IMR-90 (cell line): ENCODE data around the gene RASGRF1. TPM values are rescaled to one million over a fixed set of nuclear protein-coding genes. Genes with fewer than 3 reads are reported as not detected.
A peak's percentile ranks its signal among the peaks of the same experiment; 100 is the strongest.

Experiments used
- ATAC-seq: fragments of 200-7000 bp; cut with Tn5 transposase; 2 replicates; pipeline ENCODE4 v1.9.1; 2020; ENCODE audit warnings: low read depth, mild to moderate bottlenecking, moderate library complexity
- BruUV-seq: library from RNA; stranded (reverse); fragments of 400-500 nt; replicated peaks from 2 replicates; lab custom pipeline; 2021; lab: Mats Ljungman, UMichigan
- CTCF ChIA-PET: fragments of 300-600 bp; formaldehyde crosslinking; extraction: SDS; loops from one replicate; lab custom pipeline; 2021; ENCODE audit warnings: antibody characterized with exemption; lab: Yijun Ruan, JAX
- POLR2A ChIA-PET: fragments of 300-600 bp; sonication (Branson Sonifier 250); formaldehyde crosslinking; loops from one replicate; lab custom pipeline; 2022; ENCODE audit warnings: antibody characterized with exemption; ENCODE audit not compliant: unreplicated experiment; lab: Charles Lee
- DNase-seq: peaks from one replicate; pipeline ENCODE4 v3.0.0; 2013
- H2AFZ ChIP-seq: replicated peaks from 2 replicates; pipeline ENCODE3; 2013; ENCODE audit warnings: low read length, mild to moderate bottlenecking; ENCODE audit not compliant: poor library complexity
- H2AK5ac ChIP-seq: 2 replicates; pipeline ENCODE4 v1.6.1; 2013; ENCODE audit warnings: low read depth, low read length, inconsistent platforms
- H2AK9ac ChIP-seq: replicated peaks from 2 replicates; pipeline ENCODE3; 2013; ENCODE audit warnings: mild to moderate bottlenecking, low read depth, low read length, moderate library complexity; ENCODE audit not compliant: poor library complexity
- H2BK120ac ChIP-seq: 2 replicates; pipeline ENCODE4 v1.6.1; 2013; ENCODE audit warnings: low read depth, low read length, inconsistent platforms
- H2BK15ac ChIP-seq: 3 replicates; pipeline ENCODE4 v1.6.1; 2013; ENCODE audit warnings: low read depth, low read length, inconsistent platforms
- H2BK20ac ChIP-seq: 2 replicates; pipeline ENCODE4 v1.6.1; 2013; ENCODE audit warnings: low read depth, mild to moderate bottlenecking, inconsistent platforms, low read length, moderate library complexity
- H2BK5ac ChIP-seq: 2 replicates; pipeline ENCODE4 v1.6.1; 2013; ENCODE audit warnings: mild to moderate bottlenecking, low read depth, low read length, inconsistent platforms; ENCODE audit not compliant: poor library complexity, severe bottlenecking
- H3K14ac ChIP-seq: replicated peaks from 2 replicates; pipeline ENCODE4 v1.6.1; 2013; ENCODE audit warnings: low read depth, low read length, inconsistent platforms
- H3K18ac ChIP-seq: 2 replicates; pipeline ENCODE4 v1.6.1; 2013; ENCODE audit warnings: low read depth, low read length, control low read depth
- H3K23ac ChIP-seq: 2 replicates; pipeline ENCODE4 v1.6.1; 2013; ENCODE audit warnings: low read depth, low read length, inconsistent platforms
- H3K27ac ChIP-seq: 2 replicates; pipeline ENCODE4 v1.5.1; 2013; ENCODE audit warnings: mild to moderate bottlenecking, control low read depth, low read length; ENCODE audit not compliant: insufficient read depth
- H3K27me3 ChIP-seq: 2 replicates; pipeline ENCODE4 v1.6.1; 2013; ENCODE audit warnings: low read length; ENCODE audit not compliant: control insufficient read depth, insufficient read depth
- H3K36me3 ChIP-seq: 2 replicates; pipeline ENCODE4 v1.6.1; 2013; ENCODE audit warnings: low read length, mixed read lengths; ENCODE audit not compliant: control insufficient read depth, insufficient read depth
- H3K4ac ChIP-seq: 2 replicates; pipeline ENCODE4 v1.6.1; 2013; ENCODE audit warnings: low read depth, low read length, inconsistent platforms
- H3K4me1 ChIP-seq: 2 replicates; pipeline ENCODE4 v1.6.1; 2013; ENCODE audit warnings: low read length, mixed read lengths; ENCODE audit not compliant: control insufficient read depth, insufficient read depth
- H3K4me2 ChIP-seq: 2 replicates; pipeline ENCODE4 v1.6.1; 2013; ENCODE audit warnings: low read depth, mild to moderate bottlenecking, control low read depth, low read length, moderate library complexity
- H3K4me3 ChIP-seq: 2 replicates; pipeline ENCODE4 v1.5.1; 2013; ENCODE audit warnings: low read depth, mild to moderate bottlenecking, control low read depth, low read length, moderate library complexity; ENCODE audit not compliant: insufficient read depth
- H3K56ac ChIP-seq: 2 replicates; pipeline ENCODE4 v1.6.1; 2013; ENCODE audit warnings: low read length, inconsistent platforms; ENCODE audit not compliant: insufficient read depth; ENCODE audit errors: extremely low read depth
- H3K79me1 ChIP-seq, 2 experiments: 2 replicates each; pipeline ENCODE4 v1.6.1; 2013; ENCODE audit warnings: low read length in 2 of 2, inconsistent platforms in 1 of 2, low read depth in 1 of 2
- H3K9ac ChIP-seq: 2 replicates; pipeline ENCODE4 v1.6.1; 2013; ENCODE audit warnings: low read depth, low read length, control low read depth
- H3K9me1 ChIP-seq: 2 replicates; pipeline ENCODE4 v1.6.1; 2013; ENCODE audit warnings: low read length, inconsistent platforms; ENCODE audit not compliant: insufficient read depth
- H3K9me3 ChIP-seq: 2 replicates; pipeline ENCODE4 v1.6.1; 2013; ENCODE audit warnings: low read length; ENCODE audit not compliant: control insufficient read depth, insufficient read depth
- H4K20me1 ChIP-seq: 2 replicates; pipeline ENCODE4 v1.6.1; 2013; ENCODE audit warnings: low read length, inconsistent platforms; ENCODE audit not compliant: insufficient read depth
- H4K5ac ChIP-seq: 2 replicates; pipeline ENCODE4 v1.6.1; 2013; ENCODE audit warnings: mild to moderate bottlenecking, low read depth, low read length, control low read depth
- H4K8ac ChIP-seq, 2 experiments: 2 replicates each; pipeline ENCODE4 v1.6.1; 2013; ENCODE audit warnings: low read depth in 2 of 2, low read length in 2 of 2, control low read depth in 1 of 2, inconsistent platforms in 1 of 2
- H4K91ac ChIP-seq: 2 replicates; pipeline ENCODE4 v1.6.1; 2013; ENCODE audit warnings: low read depth, low read length, inconsistent platforms; ENCODE audit not compliant: insufficient read depth
- BHLHE40 ChIP-seq: fragments of 150-350 bp; IDR thresholded peaks from 2 replicates; pipeline ENCODE4 v1.6.1; 2016; ENCODE audit warnings: mild to moderate bottlenecking, low read depth, low read length
- CEBPB ChIP-seq: IDR thresholded peaks from 2 replicates; pipeline ENCODE4 v1.6.1; 2012; ENCODE audit warnings: low read depth, low read length, improper control_type of control experiment
- CHD1 ChIP-seq: IDR thresholded peaks from 2 replicates; pipeline ENCODE4 v1.6.1; 2012; ENCODE audit warnings: low read depth, low read length, improper control_type of control experiment
- CTCF ChIP-seq: conservative IDR thresholded peaks from 2 replicates; pipeline ENCODE4 v1.5.1; 2012; ENCODE audit warnings: mild to moderate bottlenecking, low read depth, low read length, improper control_type of control experiment
- ELK1 ChIP-seq: fragments of 150-350 bp; IDR thresholded peaks from 2 replicates; pipeline ENCODE4 v1.6.1; 2016; ENCODE audit warnings: low read depth, mild to moderate bottlenecking, low read length, moderate library complexity, borderline replicate concordance
- MAZ ChIP-seq: IDR thresholded peaks from 2 replicates; pipeline ENCODE4 v1.6.1; 2012; ENCODE audit warnings: low read depth, mild to moderate bottlenecking, low read length, improper control_type of control experiment, moderate library complexity, borderline replicate concordance
- MXI1 ChIP-seq: IDR thresholded peaks from 2 replicates; pipeline ENCODE4 v1.6.1; 2012; ENCODE audit warnings: low read depth, mild to moderate bottlenecking, low read length, moderate library complexity, borderline replicate concordance
- NFE2L2 ChIP-seq: fragments of 150-350 bp; IDR thresholded peaks from 2 replicates; pipeline ENCODE4 v1.6.1; 2016; ENCODE audit warnings: low read depth, mild to moderate bottlenecking, low read length
- POLR2A ChIP-seq: IDR thresholded peaks from 2 replicates; pipeline ENCODE4 v1.6.1; 2012; ENCODE audit warnings: mild to moderate bottlenecking, low read depth, low read length
- RCOR1 ChIP-seq: IDR thresholded peaks from 2 replicates; pipeline ENCODE4 v1.6.1; 2012; ENCODE audit warnings: mild to moderate bottlenecking, low read length, improper control_type of control experiment; ENCODE audit not compliant: insufficient replicate concordance
- RFX5 ChIP-seq: IDR thresholded peaks from 2 replicates; pipeline ENCODE4 v1.8.0; 2012; ENCODE audit warnings: low read depth, mild to moderate bottlenecking, low read length, moderate library complexity
- SMC3 ChIP-seq: fragments of 150-350 bp; IDR thresholded peaks from 2 replicates; pipeline ENCODE4 v1.6.1; 2016; ENCODE audit warnings: low read depth, mild to moderate bottlenecking, antibody characterized with exemption, low read length, moderate library complexity
- USF2 ChIP-seq: fragments of 150-350 bp; IDR thresholded peaks from 2 replicates; pipeline ENCODE4 v1.6.1; 2017; ENCODE audit warnings: mild to moderate bottlenecking, antibody characterized with exemption, low read length, low read depth
- WGBS, 2 experiments: methylation state at CpG; one replicate each; pipeline versions ENCODE4 v1.1.5 to v1.1.7; 2013; ENCODE audit warnings: missing lambda C conversion rate in 2 of 2; ENCODE audit not compliant: insufficient read length in 1 of 2; ENCODE audit errors: extremely low coverage in 2 of 2; 5-methylcytosine and 5-hydroxymethylcytosine counted together
- dilution Hi-C: fragments of 300-500 bp; cut with HindIII; formaldehyde crosslinking; loops from one replicate; pipeline ENCODE4 v1.14.3; 2018; ENCODE audit warnings: low sequenced_read_pairs; ENCODE audit not compliant: unreplicated experiment
- in situ Hi-C: fragments of 300-500 bp; cut with MboI; formaldehyde crosslinking; loops from 3 replicates; pipeline ENCODE4 v1.14.3; 2019; ENCODE audit warnings: low sequenced_read_pairs, inconsistent platforms, mixed read lengths
- intact Hi-C: fragments of 100-400 bp; cut with micrococcal nuclease; formaldehyde crosslinking; loops from 2 replicates; pipeline ENCODE4 v1.10.0; 2022
- polyA plus RNA-seq, 3 experiments: library from polyadenylated mRNA; depleted of rRNA; stranded (reverse); fragments of >200 nt; gene quantifications; 2 replicates each; pipeline ENCODE4 v1.2.3, GENCODE V29; 2012; ENCODE audit warnings: low replicate concordance in 1 of 3
- total RNA-seq: library from RNA; depleted of rRNA; stranded (reverse); fragments of >200 nt; gene quantifications from 2 replicates; pipeline ENCODE4 v1.2.3, GENCODE V29; 2012

The RASGRF1 gene
- total and polyA plus RNA-seq, 2 of the 4 experiments (the other 2 are of a cell fraction): under 0.01 to 0.15 TPM

- 0 out of 2 replicates have a peak overlapping the region, but pooled peaks have one; percentile 11 for H3K9ac ChIP-seq
- no peak overlapping the region for H2BK15ac ChIP-seq
- H2BK120ac ChIP-seq: no peak overlapping the region
- DNase-seq (no peak), ATAC-seq (no peak)
- H3K9me1 ChIP-seq: no peaks in the 10 kb centered on the region
- BruUV-seq: no TSS peak
- peaks cover 37% of the 10 kb centered on the region for H3K27me3 ChIP-seq
- H3K23ac ChIP-seq: no peak overlapping the region
- H4K5ac ChIP-seq: no peak overlapping the region
- H3K18ac ChIP-seq: no peak overlapping the region
- no peak overlapping the region for H2BK20ac ChIP-seq
- H3K56ac ChIP-seq: no peak overlapping the region
- in situ Hi-C loops (no loop called here), intact Hi-C loops (no loop called here), dilution Hi-C loops (no loop called here)
- no peaks in the 10 kb centered on the region for H3K9me3 ChIP-seq
- peak overlapping the region; percentile 98 for H2AFZ ChIP-seq
- H3K4me2 ChIP-seq: peak overlapping the region; percentile 87
- TF ChIP-seq SMC3 (no peak), RFX5 (no peak), MXI1 (no peak), BHLHE40 (no peak), ELK1 (no peak), RCOR1 (no peak), POLR2A (no peak), NFE2L2 (no peak), CEBPB (no peak), CHD1 (no peak), CTCF (no peak), USF2 (no peak), MAZ (no peak)
- H3K4me3 ChIP-seq: no peak overlapping the region
- WGBS, 2 experiments: 20% methylated on average over 1 of the region's 12 CpGs; no CpG with 5 or more reads in 1 of the 2 experiments
- no peaks in the 10 kb centered on the region for H4K20me1 ChIP-seq
- ChIA-PET CTCF (interaction anchor here (0.5 kb wide), 1 partner anchor 400 kb away, joined by 3 read pairs; no protein-coding TSS in a partner anchor), POLR2A (no interaction called here)
- H3K36me3 ChIP-seq: no peaks in the 10 kb centered on the region
- no peak overlapping the region for H2AK5ac ChIP-seq
- H4K8ac ChIP-seq: no peak overlapping the region
- H3K14ac ChIP-seq: no peak overlapping the region; the same call in 1 of the 2 replicates
- H3K27ac ChIP-seq: no peak overlapping the region
- no peaks in the 10 kb centered on the region for H3K79me1 ChIP-seq
- peak overlapping the region; percentile 16 for H2AK9ac ChIP-seq
- H3K4ac ChIP-seq: no peak overlapping the region
- H4K91ac ChIP-seq: no peak overlapping the region
- H2BK5ac ChIP-seq: no peak overlapping the region
- peaks cover 2% of the 10 kb centered on the region; the same call in 1 of the 2 replicates for H3K4me1 ChIP-seq
These were observed 146.4 kb downstream of the RASGRF1 start for GRCh38 chr15:78944202-78944625.
